GM19240 (cell line): Measurements from ENCODE around the gene MRPS18A.
"Not testable (repeated sequence)": the region's sequence is repeated elsewhere in the genome, so short reads cannot be mapped to it uniquely, and the experiment has no call there.

ENCODE experiments used
- DNase-seq: peaks from one replicate; pipeline ENCODE4 v3.0.0; 2011; ENCODE audit warnings: low spot score; ENCODE audit not compliant: insufficient read length

MRPS18A gene

GRCh38 chr6:43671801-43672690, 15.5 kb downstream of the MRPS18A start:
- no peak for DNase-seq

DNA sequence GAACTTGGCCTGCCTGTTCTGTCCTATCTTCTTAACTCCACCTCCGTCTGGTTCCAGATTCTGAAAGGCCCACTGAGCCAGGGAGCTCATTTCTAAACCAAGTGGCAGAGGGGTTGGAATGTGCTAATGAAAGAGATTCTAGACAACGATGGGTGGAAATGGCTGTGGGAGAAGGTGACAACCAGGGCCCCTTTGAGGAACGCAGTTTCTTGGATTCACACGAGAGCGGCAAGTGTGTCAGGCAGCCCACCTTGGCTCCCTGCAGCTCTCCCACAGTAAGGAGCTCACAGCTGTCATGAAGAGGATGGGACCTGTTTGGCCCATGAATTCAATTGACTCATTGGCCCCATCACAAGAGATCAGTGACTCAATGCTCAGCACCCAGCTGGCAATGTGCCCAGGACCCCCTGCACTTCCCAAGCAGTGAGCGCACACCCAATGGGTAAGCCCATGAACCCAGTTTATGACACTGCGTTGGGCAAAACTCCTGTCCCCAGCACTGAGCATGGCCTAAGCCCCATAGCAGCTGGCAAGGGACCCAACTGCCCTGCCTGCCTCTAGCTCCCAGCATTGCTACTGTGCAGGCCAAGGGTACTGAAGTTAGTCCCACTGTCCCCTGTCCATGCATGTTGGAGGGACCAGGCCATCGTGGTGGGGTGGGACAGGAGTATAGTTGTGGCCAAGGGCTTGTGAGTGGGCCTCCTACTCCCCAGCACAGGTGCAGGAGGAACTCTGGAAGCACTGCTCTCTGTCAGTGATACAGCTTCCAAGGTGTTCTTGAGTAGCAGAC, 16.4 kb downstream of the MRPS18A start:
- DNase-seq: no peak

GRCh38 chr6:43670623-43670986, 17.0 kb downstream of the MRPS18A start:
- DNase-seq: no peak

GRCh38 chr6:43669922-43670622, 17.5 kb downstream of the MRPS18A start:
- DNase-seq: no peak

- DNase-seq: no peak
These were observed 18.3 kb downstream of the MRPS18A start for GRCh38 chr6:43669050-43669921.

DNA sequence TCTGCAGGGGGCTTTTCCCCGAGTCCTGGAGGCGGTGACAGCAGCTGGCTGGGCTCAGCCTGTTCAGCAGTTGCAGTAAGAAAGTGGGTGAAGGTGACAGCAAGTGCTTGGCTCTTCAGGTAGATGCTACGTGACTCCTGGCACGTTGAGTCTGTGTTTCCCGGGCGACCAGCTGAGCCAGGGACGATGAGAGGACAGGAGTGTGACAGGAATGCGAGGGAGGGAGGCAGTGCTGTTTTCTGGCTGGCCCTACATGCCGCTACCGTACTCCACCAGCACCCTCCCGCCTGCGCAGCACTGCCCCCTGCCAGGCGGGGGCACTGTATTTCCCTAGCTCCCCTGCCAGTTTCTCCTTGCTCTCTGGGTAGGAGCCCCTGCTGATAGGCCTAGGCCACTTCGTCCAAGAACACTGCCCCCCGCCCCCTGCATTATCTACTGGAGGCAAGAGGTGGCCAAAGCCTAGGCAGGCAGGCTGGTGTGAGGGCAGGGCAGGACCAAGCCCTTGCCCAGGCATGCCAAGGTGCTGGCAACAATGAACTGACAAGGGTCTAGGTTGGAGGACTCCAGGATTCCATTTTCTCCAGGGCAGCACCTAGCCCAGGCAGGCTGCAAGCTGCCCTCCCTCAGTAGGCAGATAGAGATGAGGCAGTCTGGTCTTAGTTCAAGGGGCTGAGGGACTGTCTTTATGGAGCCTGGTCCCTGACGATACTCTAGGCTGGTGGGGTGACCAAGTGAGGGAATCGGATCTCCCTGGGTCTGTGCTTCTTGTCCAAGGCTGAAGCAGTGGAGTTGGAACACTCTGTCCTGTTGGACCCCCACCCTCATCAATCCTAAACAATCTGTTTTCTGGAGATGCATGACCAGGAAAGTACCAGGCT, 19.2 kb downstream of the MRPS18A start:
- DNase-seq: no peak

GRCh38 chr6:43667245-43668150, 20.1 kb downstream of the MRPS18A start:
- peak; percentile 72 for DNase-seq

DNA sequence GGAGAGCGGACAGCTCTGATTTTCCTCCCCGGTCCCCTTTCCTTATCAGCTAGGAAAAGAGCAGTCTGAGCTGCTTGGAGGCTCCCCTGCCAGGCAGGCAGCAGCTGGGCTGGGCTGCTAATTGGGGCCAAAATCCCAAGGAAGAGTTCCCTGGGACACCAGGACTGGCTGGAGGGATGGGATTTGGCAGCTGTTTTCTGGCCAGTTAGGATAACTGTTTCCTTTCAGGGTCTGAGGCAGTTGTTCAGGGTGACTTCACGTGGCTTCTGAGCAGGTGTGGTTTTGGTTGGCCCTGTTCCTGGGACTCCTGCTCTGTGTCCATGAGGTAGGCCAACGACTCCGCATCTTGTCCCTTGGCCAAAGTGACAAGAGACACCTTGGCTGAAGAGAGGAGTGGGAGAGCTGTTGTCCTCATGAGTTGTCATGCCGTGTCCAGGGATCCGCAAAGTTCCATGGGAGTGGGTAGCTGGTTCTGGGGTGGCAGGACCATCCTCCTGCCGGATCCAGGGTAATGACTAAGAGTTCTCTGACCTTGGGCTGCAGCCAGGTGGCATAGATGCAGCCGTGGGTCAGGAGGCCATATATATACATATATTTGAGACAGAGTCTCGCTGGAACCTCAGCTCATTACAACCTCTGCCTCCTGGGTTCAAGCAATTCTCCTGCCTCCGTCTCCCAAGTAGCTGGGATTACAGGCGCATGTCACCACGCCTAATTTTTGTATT, 21.2 kb downstream of the MRPS18A start:
- no peak for DNase-seq

- no peak for DNase-seq
These were observed 22.2 kb downstream of the MRPS18A start for GRCh38 chr6:43665376-43665775.

GRCh38 chr6:43662948-43663347, 24.6 kb downstream of the MRPS18A start:
- not testable (repeated sequence) for DNase-seq

DNA sequence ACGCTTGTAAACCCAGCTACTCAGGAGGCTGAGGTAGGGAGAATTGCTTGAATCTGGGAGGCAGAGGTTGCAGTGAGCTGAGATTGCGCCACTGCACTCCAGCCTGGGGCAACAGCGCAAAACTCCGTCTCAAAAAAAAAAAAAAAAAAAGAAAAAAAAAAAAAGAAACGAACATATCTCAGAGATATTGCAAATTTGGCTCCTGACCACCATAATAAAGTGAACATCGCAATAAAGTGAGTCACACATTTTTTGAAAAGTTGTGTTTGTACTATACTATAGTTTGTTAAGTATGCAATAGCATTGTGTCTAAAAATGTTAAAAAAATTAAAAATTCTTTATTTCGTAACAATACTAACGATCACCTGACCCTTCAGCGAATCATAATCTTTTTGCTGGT, 29.4 kb downstream of the MRPS18A start:
- no peak for DNase-seq

DNA sequence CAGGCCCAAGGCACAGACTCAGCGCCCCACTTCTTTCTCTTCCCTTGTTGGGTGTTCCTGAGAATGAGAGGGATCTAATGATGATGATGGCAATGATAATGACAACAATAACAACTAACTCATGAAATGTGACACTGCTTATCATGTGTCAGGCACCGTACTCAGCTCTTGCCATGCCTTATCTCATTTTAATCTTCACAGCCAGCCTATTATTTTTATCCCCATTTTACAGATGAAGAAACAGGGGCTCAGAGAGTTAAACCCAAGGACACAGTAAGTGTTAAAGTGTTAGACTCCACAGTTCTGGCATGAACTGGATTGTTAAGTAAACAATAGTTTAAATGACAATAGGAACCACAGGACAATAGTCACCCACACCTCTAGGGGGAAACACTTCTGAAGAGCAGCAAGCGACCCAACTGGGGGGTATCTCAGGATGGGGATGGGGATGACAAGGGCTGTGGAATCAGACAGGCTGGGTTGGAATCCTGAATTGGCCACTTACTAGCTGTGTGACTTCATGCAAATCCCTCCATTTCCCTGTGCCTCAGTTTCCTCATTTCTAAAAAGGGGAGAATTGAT, 30.3 kb downstream of the MRPS18A start:
- no peak for DNase-seq

DNA sequence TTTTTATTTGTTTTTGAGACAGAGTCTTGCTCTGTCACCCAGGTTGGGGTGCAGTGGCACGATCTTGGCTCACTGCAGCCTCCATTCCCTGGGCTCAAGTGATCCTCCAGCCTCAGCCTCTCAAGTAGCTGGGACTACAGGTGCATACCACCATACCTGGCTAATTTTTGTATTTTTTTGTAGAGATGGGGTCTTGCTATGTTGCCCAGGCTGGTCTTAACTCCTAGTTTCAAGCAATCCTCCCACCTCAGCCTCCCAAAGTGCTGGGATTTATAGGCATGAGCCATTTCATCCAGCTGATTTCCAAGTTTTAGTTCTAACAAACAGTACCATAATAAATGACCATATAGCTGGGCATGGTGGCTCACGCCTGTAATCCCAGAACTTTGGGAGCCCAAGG, 34.8 kb downstream of the MRPS18A start:
- not testable (repeated sequence) for DNase-seq

- DNase-seq: no peak
These were observed 39.3 kb downstream of the MRPS18A start for GRCh38 chr6:43648248-43648647.

DNA sequence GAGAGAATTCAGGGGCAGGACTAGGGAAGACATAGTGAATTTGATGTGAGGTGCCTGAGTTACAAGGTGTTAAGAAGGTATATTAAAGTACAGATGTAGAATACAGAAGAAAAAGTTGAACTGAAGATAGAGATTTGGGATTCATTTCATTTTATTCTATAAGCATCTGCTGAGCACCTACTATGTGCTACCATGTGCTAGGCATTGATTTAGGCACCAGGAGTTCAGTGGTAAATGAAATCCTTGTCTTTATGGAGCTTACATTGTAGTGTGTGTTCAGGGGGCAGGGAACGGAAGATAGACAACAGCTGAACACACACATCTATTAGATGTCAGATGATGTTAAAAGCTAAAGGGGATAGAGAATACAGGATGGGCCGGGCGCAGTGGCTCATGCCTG, 40.0 kb downstream of the MRPS18A start:
- no peak for DNase-seq

DNA sequence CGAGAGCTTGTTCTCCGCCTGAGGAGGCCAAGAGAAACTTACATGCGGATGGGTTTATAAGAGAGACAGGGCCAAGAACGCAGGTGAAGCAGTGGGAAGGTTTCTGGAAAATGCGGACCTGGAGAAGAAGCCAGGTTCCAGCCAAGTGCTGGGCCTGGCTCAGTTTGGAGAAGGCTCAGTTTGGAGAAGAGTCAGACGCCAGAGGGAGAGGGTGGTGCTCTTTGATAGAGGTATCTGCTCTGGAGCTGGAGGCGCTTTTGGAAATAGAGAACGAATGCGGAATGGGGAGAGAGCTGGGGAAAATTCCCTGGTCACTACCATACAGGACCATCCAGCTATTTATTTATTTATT, 42.0 kb downstream of the MRPS18A start:
- DNase-seq: no peak

- DNase-seq: no peak
These were observed 42.5 kb downstream of the MRPS18A start, which contains the start of gene RSPH9 for GRCh38 chr6:43644940-43645612. Gene RSPH9, plus strand, starts transcription at chr6:43645036. Its CDS starts 63 bp downstream, at chr6:43645099.
